DOHH2 (cell line): ENCODE data around the gene PEAR1.

Source experiments
- CTCF ChIP-seq: fragments of 200-600 bp; sonication (generic); IDR thresholded peaks from one replicate; pipeline ENCODE4 v1.5.1; 2014; ENCODE audit warnings: antibody characterized with exemption, mild to moderate bottlenecking, low read depth, low read length; ENCODE audit not compliant: poor library complexity, severe bottlenecking
- EZH2phosphoT487 ChIP-seq: fragments of 200-600 bp; sonication (generic); IDR thresholded peaks from 2 replicates; pipeline ENCODE4 v1.6.1; 2017; ENCODE audit warnings: borderline replicate concordance, mild to moderate bottlenecking, antibody characterized with exemption, low read length, moderate library complexity, mixed read lengths

- no peak for TF ChIP-seq CTCF
- no peak for TF ChIP-seq EZH2phosphoT487
Measured at GRCh38 chr1:156893048-156893953, at the start of gene PEAR1.
